CD14-positive monocyte (primary cell): ENCODE results near the gene VWA5B1. TPM values are rescaled to one million over a fixed set of nuclear protein-coding genes. Genes with fewer than 3 reads are reported as not detected.

Experiments
- DNase-seq, 3 donors: peaks; one replicate each; pipeline ENCODE4 v3.0.0-alpha.2; 2011 to 2022
- H2AFZ ChIP-seq: 2 replicates; pipeline ENCODE4 v1.6.0; 2012; ENCODE audit warnings: mild to moderate bottlenecking, low read depth, low read length, inconsistent platforms; ENCODE audit not compliant: insufficient read depth, poor library complexity, severe bottlenecking
- H3K27ac ChIP-seq, 2 donors: 1 replicate in 1 of 2; 2 replicates in 1 of 2; pipeline ENCODE4 v1.5.1; 2012 to 2013; ENCODE audit warnings: low read length in 2 of 2, control low read depth in 1 of 2, inconsistent platforms in 1 of 2, low read depth in 1 of 2, mild to moderate bottlenecking in 1 of 2
- H3K27me3 ChIP-seq, 2 donors: one replicate each; pipeline versions ENCODE4 v1.6.0 to v1.6.1; 2011 to 2013; ENCODE audit warnings: low read length in 2 of 2; ENCODE audit not compliant: control insufficient read depth in 2 of 2, insufficient read depth in 2 of 2
- H3K36me3 ChIP-seq, 2 donors: replicated peaks in 1 of 2; 1 replicate in 1 of 2; 2 replicates in 1 of 2; pipeline versions ENCODE4 v1.5.1 to v1.6.1; 2012 to 2013; ENCODE audit warnings: low read length in 2 of 2, control low read depth in 1 of 2, inconsistent platforms in 1 of 2, mild to moderate bottlenecking in 1 of 2; ENCODE audit not compliant: insufficient read depth in 2 of 2, control insufficient read depth in 1 of 2
- H3K4me1 ChIP-seq, 2 donors: 1 replicate in 1 of 2; 2 replicates in 1 of 2; pipeline versions ENCODE4 v1.5.1 to v1.6.1; 2012 to 2013; ENCODE audit warnings: low read length in 2 of 2, control low read depth in 1 of 2, inconsistent platforms in 1 of 2, mild to moderate bottlenecking in 1 of 2, moderate library complexity in 1 of 2; ENCODE audit not compliant: insufficient read depth in 2 of 2, control insufficient read depth in 1 of 2
- H3K4me2 ChIP-seq: replicated peaks from 2 replicates; pipeline ENCODE3; 2012; ENCODE audit warnings: low read length, moderate library complexity, mild to moderate bottlenecking; ENCODE audit not compliant: poor library complexity, severe bottlenecking; ENCODE audit errors: extremely low read depth
- H3K4me3 ChIP-seq, 3 experiments: fragments of 200-600 bp in 1 of 3; sonication (generic) in 1 of 3; replicated peaks in 1 of 3; 1 replicate in 2 of 3; 2 replicates in 1 of 3; pipeline ENCODE4 v1.5.1; 2011 to 2013; ENCODE audit warnings: low read length in 3 of 3, mild to moderate bottlenecking in 3 of 3, control low read depth in 2 of 3, low read depth in 2 of 3, inconsistent platforms in 1 of 3, moderate library complexity in 1 of 3
- H3K79me2 ChIP-seq: 2 replicates; pipeline ENCODE4 v1.6.0; 2012; ENCODE audit warnings: mild to moderate bottlenecking, control low read depth, inconsistent platforms, low read length, moderate library complexity; ENCODE audit not compliant: insufficient read depth
- H3K9ac ChIP-seq: 2 replicates; pipeline ENCODE4 v1.6.0; 2017; ENCODE audit warnings: low read length, mild to moderate bottlenecking; ENCODE audit not compliant: insufficient read depth, poor library complexity, severe bottlenecking
- H3K9me3 ChIP-seq, 2 donors: replicated peaks in 1 of 2; 1 replicate in 1 of 2; 2 replicates in 1 of 2; pipeline versions ENCODE4 v1.5.1 to v1.6.1; 2012 to 2013; ENCODE audit warnings: low read length in 2 of 2, control low read depth in 1 of 2; ENCODE audit not compliant: control insufficient read depth in 1 of 2, insufficient read depth in 1 of 2
- H4K20me1 ChIP-seq: 2 replicates; pipeline ENCODE4 v1.6.0; 2012; ENCODE audit warnings: mild to moderate bottlenecking, low read length, control low read depth, moderate library complexity; ENCODE audit not compliant: insufficient read depth
- H3K27ac Mint-ChIP-seq, 7 donors: one replicate each; pipeline ENCODE4 v1.8.0; 2020; ENCODE audit warnings: mild to moderate bottlenecking in 7 of 7, mixed read lengths in 7 of 7, moderate library complexity in 6 of 7, inconsistent platforms in 2 of 7
- H3K27me3 Mint-ChIP-seq, 3 donors: one replicate each; pipeline ENCODE4 v1.8.0; 2021 to 2022; ENCODE audit warnings: low read depth in 3 of 3, mild to moderate bottlenecking in 3 of 3, mixed read lengths in 3 of 3, moderate library complexity in 3 of 3, inconsistent platforms in 1 of 3
- H3K36me3 Mint-ChIP-seq, 2 donors: one replicate each; pipeline ENCODE4 v1.8.0; 2020; ENCODE audit warnings: mixed read lengths in 2 of 2, inconsistent platforms in 1 of 2, mild to moderate bottlenecking in 1 of 2
- H3K4me1 Mint-ChIP-seq: one replicate; pipeline ENCODE4 v1.8.0; 2020; ENCODE audit warnings: mild to moderate bottlenecking, mixed read lengths
- H3K4me3 Mint-ChIP-seq, 2 donors: one replicate each; pipeline ENCODE4 v1.8.0; 2020; ENCODE audit warnings: mild to moderate bottlenecking in 2 of 2, mixed read lengths in 2 of 2, moderate library complexity in 1 of 2
- H3K9me3 Mint-ChIP-seq, 7 donors: one replicate each; pipeline ENCODE4 v1.8.0; 2020 to 2022; ENCODE audit warnings: mixed read lengths in 7 of 7, mild to moderate bottlenecking in 6 of 7, moderate library complexity in 6 of 7, inconsistent platforms in 2 of 7
- CTCF ChIP-seq: fragments of 200-600 bp; IDR thresholded peaks from one replicate; pipeline ENCODE4 v1.8.0; 2022; ENCODE audit warnings: antibody characterized with exemption, mild to moderate bottlenecking
- WGBS: methylation state at CpG from one replicate; pipeline ENCODE4 v1.1.5; 2013; ENCODE audit warnings: missing lambda C conversion rate; ENCODE audit not compliant: insufficient coverage; 5-methylcytosine and 5-hydroxymethylcytosine counted together
- intact Hi-C, 2 donors: fragments of 100-400 bp; cut with micrococcal nuclease; formaldehyde crosslinking; loops; one replicate each; pipeline versions ENCODE4 v1.15.0 to v1.15.1; 2023
- polyA plus RNA-seq, 3 donors: library from polyadenylated mRNA; depleted of rRNA in 1 of 3; unstranded in 2 of 3; stranded (reverse) in 1 of 3; fragments of 300-500 nt in 2 of 3; fragments of >200 nt in 1 of 3; fragmentation: Illumina TruSeq in 2 of 3; gene quantifications; 1 replicate in 2 of 3; 2 replicates in 1 of 3; pipeline ENCODE4 v1.2.3, GENCODE V29; 2012 to 2021

VWA5B1 gene
- polyA plus RNA-seq, 3 donors: not detected

GRCh38 chr1:20381045-20381641 lies 90.5 kb downstream of the VWA5B1 start:
- H3K4me2 ChIP-seq: no peak overlapping the region
- H3K4me1 Mint-ChIP-seq: no peaks in the 10 kb centered on the region

GRCh38 chr1:20381961-20382360 lies 91.3 kb downstream of the VWA5B1 start:
- no peak for TF ChIP-seq CTCF
- peaks cover 28 to 39% (median 32%) of the 10 kb centered on the region in 3 donors for H3K27me3 Mint-ChIP-seq
- DNase-seq: no peak
- H3K4me3 ChIP-seq: no peak overlapping the region
- H3K36me3 Mint-ChIP-seq: no peaks in the 10 kb centered on the region
- no peak overlapping the region for H3K27ac Mint-ChIP-seq
- H3K4me1 ChIP-seq: no peaks in the 10 kb centered on the region
- no peaks in the 10 kb centered on the region for H3K9me3 ChIP-seq
- no peak overlapping the region for H3K27ac ChIP-seq
- H3K9me3 Mint-ChIP-seq: no peaks in the 10 kb centered on the region
- no peaks in the 10 kb centered on the region for H3K36me3 ChIP-seq
- no peaks in the 10 kb centered on the region for H3K4me1 Mint-ChIP-seq
- no peak overlapping the region for H2AFZ ChIP-seq
- H3K4me3 Mint-ChIP-seq: no peak overlapping the region
- WGBS: no CpG with 5 or more reads among the region's 2 CpGs
- intact Hi-C loops: no loop called here
- H3K9ac ChIP-seq: no peak overlapping the region
- no peaks in the 10 kb centered on the region for H3K79me2 ChIP-seq
- H4K20me1 ChIP-seq: no peaks in the 10 kb centered on the region
- no peak overlapping the region for H3K4me2 ChIP-seq
- H3K27me3 ChIP-seq: peaks cover 0 to 19% of the 10 kb centered on the region in 2 donors

More at GRCh38 chr1:20381045-20381641, 90.5 kb downstream of the VWA5B1 start:
- no peak overlapping the region for H3K27ac ChIP-seq
- no peak overlapping the region for H3K9ac ChIP-seq
- H3K27me3 ChIP-seq: peaks cover 0 to 12% of the 10 kb centered on the region in 2 donors
- no peaks in the 10 kb centered on the region for H3K4me1 ChIP-seq
- no CpG with 5 or more reads among the region's 5 CpGs for WGBS
- no peaks in the 10 kb centered on the region for H3K79me2 ChIP-seq
- no peaks in the 10 kb centered on the region for H3K9me3 ChIP-seq
- intact Hi-C loops: no loop called here
- H3K36me3 ChIP-seq: no peaks in the 10 kb centered on the region
- Mint-ChIP-seq H3K4me3 (no peak overlapping the region), H3K9me3 (no peaks in the 10 kb centered on the region), H3K27me3 (peaks cover 23 to 32% (median 24%) of the 10 kb centered on the region in 3 donors), H3K36me3 (no peaks in the 10 kb centered on the region), H3K27ac (no peak overlapping the region)
- H4K20me1 ChIP-seq: no peaks in the 10 kb centered on the region
- no peak for DNase-seq
- no peak overlapping the region for H3K4me3 ChIP-seq
- no peak for TF ChIP-seq CTCF
- no peak overlapping the region for H2AFZ ChIP-seq
